ENCODE measurements around the gene CEMIP.

- no peak for TF ChIP-seq EZH2 (IDR thresholded peaks at IDR 0.05; ENCODE audit: low read depth, unreplicated experiment)
- no peak for TF ChIP-seq POLR2AphosphoS5 (IDR thresholded peaks at IDR 0.05; ENCODE audit: low read depth)
- TF ChIP-seq CTCF (conservative IDR thresholded peaks at IDR 0.05; ENCODE audit: low read depth in 2 of 2) = no peak
- no peak for TF ChIP-seq EZH2phosphoT487 (IDR thresholded peaks at IDR 0.05; ENCODE audit: unreplicated experiment)
- TF ChIP-seq REST (IDR thresholded peaks at IDR 0.05; ENCODE audit: unreplicated experiment) = no peak
- TF ChIP-seq JUNB (IDR thresholded peaks at IDR 0.05; ENCODE audit: unreplicated experiment) = no peak
- TF ChIP-seq CREB1 (CRISPR knock-in tag; IDR thresholded peaks at IDR 0.05; ENCODE audit: low read depth) = no peak
- no peak for TF ChIP-seq ETS1 (IDR thresholded peaks at IDR 0.05)
- no peak for TF ChIP-seq NANOG (IDR thresholded peaks at IDR 0.05; ENCODE audit: borderline replicate concordance)
Measured at GRCh38 chr15:80750575-80750974, 28.6 kb upstream of the CEMIP start.
